Inflammatory macrophage treated with lipopolysaccharide for 1 hour (primary cell): Measurements from ENCODE around the gene C6orf47.

ENCODE experiments used
- DNase-seq, 2 donors: peaks; one replicate each; pipeline ENCODE4 v3.0.0-alpha.2; 2020 to 2022

Gene C6orf47

DNA sequence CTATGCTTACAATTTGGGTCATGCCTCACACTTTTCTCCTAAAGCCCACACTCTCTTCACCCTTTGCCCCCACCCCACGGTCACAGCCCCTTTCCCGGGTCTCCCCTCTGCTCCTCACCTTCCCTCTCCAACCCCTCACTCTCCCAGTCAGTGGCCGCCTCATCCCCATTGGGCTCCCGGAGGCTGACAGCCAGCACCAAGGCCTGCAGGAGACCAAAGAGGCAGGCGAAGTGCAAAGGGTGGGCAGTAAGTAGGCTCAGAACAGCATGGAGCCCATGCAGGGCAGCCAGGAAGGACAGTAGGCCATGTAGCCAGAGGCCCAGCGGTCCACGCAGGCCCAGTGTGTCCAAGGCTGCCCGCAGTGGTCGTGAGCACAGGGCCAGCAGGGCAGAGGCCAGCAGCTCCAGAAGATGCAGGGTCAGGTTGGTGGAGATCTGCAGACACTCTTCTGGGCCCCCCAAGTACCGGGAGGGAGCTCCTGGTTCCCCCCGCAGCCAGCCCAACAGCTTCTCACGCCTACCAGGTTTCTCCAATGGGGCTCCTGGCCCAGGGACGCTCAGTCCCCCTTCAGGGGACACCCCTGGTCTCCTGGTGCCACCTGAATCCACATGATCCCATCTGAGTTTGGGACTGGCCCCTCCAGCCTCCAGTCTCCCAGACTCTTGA, 1.5 kb downstream of the C6orf47 start:
- no peak for DNase-seq

DNA sequence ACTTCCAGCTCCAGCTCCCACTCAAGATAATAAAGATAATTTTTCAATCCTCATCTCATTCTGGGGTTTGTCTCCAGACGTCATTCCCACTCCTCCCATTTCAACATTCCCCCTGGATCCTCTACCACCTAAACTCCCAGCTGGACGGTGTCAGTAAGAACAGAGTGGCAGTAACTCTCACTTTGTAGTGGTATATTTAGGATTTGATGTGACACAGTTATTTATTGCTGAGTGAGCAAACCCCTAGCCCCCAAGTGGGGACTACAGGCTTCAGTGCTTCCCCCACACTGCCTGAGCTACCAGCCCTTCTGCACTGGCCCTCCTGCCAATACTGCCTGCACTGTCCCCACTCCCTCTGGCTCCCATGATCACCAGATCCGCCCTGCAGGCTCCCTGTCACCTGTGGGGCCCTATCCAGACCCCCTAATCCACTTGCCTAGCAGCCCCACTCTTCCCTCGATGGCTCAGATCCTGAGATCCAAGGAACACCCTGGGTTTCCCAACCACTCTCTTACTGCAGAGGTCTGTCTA, 2.4 kb downstream of the C6orf47 start:
- no peak for DNase-seq

DNA sequence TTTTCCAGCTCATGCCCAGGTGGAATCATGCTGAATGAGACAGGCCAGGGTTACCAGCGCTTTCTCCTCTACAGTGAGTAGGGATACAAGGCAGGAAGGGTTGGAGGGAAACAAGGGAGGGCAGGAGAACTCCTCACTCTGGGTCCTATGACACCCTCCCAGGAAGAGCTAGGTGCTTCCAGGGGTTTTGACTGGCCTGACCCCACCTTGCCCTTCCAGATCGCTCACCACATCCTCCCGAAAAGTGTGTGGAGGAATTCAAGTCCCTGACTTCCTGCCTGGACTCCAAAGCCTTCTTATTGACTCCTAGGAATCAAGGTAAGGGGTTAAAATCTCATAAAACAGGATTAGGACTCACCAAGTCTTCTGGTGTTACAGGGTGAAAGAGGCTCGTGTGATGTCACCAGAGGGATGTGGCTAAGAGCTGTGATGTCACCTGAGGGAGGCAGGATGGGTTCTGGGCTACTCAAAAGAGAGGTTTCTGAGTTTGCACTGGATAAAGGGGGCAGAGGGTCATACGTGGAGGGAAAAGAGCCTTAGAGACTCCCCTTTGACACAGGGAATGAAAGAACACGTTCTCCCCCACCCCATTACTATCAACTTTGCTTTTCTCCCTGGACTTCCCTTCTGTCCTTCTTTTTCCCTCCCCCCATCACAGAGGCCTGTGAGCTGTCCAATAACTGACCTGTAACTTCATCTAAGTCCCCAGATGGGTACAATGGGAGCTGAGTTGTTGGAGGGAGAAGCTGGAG, 3.0 kb downstream of the C6orf47 start:
- DNase-seq, result no peak

DNA sequence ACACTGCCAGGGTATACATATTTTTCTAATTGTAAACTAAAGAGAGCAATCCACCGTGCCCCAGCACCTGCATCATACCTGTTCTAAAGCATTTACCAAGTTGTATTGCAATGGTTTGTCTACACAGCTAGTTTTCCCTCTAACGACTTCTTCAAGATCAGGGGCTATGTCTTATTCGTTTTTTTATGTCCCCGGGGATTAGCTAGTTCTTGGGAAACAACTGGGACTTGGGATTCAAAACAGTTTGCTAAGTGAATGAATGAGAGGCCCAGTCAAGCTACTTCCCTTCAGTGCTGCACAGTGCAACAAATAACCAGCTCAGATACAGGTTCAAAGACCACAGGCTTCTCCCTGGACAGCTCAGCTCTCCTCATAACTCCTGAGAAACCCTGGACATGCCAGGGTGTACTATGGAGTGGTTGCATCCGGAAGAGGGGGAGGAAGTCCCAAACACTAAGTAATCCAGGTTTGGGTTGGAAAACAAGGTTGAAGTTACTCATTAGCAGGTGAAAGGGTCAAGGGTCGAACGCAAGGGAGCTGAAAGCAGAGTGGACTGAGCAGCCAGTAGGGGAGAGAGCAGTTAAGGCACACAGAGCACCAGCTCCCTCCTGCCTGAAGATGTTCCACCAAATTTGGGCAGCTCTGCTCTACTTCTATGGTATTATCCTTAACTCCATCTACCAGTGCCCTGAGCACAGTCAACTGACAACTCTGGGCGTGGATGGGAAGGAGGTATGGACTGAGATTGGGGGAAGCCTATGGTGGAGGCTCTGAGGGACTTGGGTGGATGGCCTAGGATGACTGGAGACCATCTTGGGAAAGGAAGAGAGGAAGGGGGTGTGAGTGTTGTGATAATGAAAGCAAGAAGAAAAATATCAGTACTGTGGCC, 5.0 kb downstream of the C6orf47 start, which contains the start of gene APOM:
APOM (plus strand) TSS at position 546 of the 889 bp plus-strand sequence; CDS start at position 619, 73 bp downstream.
- DNase-seq, result no peak

DNA sequence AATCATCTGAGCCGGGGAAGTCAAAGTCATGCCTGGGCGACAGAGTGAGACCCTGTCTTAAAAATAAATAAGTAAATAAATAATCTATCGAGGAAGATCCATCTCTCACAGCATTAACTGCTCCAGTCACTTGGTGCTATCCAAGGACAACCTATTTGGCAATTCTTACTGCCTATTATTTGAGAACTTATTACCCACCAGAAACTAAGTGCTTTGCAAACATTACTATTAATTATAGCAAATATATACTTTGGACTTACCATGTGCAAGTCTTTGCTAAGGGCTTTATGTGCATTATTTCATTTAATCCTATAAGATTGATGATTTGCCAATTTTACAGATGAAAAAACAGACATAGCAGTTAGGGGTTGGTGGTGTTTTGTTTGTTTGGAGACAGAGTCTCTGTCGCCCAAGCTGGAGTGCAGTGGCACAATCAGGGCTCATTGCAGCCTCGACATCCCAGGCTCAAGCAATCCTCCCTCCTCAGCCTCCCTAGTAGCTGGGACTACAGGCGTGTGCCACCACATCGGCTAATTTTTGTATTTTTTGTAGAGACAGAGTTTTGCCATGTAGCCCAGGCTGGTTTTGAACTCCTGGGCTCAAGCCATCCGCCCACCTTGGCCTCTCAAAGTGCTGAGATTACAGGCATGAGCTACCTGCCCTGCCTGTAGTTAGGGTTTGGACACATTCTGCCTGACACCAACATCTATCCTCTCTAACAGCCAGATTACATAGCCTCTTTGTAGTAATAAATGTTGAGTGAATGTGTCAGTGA, 5.8 kb downstream of the C6orf47 start:
- no peak for DNase-seq

DNA sequence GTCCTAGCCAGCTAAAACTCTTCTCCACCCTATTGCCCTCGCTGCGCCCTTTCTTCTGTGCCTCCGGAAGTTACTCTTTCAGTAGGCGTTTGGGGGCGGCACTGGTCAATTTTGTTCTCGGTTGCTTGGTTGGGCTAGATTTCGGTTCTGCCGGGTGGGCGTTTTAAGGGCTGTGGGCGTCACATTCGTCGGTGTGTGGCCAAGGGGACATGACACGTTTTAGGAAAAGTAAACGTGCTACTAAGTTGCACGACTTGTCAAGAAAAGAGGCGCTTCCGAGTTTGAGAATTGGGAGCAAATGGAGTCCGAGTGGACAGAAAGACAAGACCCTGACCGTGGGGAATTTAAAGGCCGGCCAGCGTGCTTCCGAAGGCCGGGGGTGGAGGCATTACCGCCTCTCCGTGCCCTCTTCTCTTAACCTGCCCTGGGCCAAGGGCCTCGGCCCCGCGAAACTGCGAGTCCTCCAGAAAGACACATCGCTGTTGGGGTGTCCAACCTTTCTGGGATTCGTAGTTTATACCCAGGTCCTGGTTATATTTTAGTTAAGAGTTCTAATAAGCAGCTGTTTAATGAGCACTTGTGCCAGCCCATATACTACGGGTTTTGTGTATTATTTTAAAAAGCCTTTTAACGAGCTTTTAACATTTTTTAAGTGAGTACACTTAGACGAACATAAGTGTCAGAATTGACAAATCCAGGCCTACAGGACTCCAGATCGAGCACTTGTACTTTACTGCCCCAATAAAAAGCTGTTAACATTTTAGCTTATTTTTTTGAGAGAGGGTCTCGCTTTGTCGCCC, 7.5 kb downstream of the C6orf47 start:
- DNase-seq, result peak in 1 of 2 donors; percentile 86

DNA sequence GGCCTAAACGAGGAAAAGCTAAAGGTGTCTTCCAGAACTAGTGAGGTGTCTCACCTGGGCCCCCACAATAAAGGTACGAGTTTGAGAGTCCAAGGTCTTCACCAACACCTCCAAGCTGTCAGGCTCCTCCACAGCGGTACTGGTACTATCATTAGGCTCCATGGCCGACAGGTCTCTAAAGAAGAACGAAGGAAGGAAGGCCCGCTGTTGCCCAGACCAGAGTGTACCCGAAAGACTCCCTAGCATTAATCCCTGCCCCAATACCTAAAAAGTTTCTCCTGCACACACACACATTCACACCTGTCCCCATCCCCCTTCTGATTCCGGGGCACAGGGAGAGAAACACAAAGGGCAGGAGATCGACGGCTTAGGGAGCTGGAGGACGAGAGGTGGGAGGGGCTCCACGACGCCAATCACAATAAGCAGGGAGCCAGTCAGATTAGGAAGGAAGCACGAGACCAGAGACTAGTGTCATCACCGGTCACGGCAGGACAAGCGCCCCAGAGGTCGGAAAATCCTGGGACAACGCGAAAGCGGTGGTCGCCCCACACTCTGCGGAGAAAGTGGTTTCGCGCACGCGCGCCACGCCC, 8.9 kb downstream of the C6orf47 start:
- DNase-seq, result peak; percentile 85 to 91

DNA sequence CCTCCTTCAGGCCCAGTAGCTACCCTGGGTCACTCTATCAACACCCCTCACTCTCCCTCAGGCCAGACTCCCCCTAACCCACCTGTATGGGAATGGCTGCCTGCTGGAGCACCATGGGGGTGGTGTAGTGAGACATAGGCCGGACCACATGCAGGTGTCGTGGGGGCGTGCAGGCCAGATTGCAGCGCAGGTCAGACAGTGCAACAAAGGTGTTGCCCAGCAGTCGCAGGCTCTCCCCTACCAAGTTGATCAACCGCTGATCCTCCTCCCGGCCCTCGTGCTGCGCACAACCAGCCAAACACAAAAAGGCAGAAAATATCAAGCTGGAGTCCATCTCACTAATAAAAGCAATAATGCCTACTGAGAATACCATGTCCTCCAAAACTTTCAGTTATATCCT, 15.3 kb downstream of the C6orf47 start:
- DNase-seq, result no peak

DNA sequence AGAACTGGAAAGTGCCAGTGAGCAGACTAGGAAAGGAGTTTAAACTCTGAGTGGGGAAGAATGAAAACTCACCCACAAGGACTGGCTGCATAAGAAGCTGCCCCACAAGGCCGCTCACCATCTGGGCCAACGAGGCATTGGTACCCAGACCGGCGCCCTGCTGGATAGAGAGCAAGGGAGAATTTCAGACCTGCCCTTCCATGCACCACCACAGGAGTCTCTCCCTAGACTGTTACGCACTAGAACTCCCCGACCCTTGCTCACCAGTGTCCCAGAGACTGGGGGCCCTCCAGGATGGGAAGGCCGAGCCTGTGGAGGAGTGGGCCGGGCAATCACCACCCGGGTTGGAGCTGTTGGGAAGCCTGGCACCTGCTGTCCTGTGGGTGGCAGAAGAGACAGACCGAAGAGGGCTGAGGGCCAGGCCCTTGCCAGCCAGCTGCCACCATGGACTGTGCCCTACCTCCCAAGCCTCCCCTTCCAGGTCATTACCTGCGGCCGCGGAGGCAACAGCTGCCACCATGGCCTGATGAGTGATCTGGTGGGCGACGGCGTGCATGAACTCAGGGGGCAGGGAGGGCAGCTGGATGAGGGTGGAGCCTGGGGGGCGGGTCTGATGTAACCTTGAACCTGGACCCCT, 16.6 kb downstream of the C6orf47 start:
- DNase-seq, result no peak

DNA sequence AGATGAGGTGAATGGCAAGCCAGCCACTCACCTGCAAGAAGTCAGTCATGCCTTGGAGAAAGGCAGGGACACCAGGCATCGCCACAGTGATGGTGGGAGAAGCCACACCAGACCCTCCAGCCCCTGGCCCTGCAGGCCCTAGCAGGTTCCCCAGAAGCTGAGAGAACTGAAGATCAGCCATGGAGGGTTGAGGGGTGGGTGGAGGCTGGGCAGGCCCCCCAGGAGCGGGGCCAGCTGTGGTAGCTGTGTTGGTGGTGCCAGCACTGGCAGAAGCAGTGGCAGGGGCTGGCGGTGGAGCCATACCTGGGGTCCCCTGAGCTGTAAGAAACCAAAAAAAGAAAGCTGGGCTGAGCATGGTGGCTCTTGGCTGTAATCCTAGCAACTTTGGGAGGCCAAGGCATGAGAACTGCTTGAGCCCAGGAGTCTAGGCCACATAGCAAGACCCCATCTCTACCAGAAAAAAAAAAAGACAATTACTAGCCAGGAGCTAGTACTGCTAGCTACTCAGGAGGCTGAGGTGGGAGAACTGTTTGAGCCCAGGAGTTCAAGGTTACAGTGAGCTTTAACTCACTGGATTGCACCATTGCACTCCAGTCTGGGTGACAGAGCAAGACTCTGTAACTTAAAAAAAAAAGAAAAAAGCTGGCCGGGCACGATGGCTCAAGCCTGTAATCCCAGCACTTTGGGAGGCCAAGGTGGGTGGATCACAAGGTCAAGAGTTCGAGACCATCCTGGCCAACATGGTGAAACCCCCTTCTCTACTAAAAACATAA, 17.6 kb downstream of the C6orf47 start:
- no peak for DNase-seq

DNA sequence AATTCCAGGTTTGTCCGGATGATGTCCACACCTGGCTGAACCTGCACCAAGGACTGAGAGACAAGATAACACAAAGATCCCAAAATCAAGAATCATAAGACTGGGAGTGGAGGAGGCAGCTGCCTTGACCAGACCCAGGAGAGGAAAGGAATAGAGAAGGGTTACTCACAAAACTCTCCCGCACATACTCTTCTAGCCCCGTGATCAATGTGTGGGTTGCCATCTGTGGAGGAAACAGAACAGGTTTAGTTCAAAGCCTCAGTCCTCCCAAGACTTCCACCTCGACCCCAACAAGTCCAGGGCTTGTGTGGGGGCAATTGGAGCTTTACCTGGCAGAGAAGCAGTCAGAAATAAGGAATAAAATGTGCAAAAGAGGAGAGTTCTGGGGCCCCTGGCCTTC, 19.2 kb downstream of the C6orf47 start:
- no peak for DNase-seq

DNA sequence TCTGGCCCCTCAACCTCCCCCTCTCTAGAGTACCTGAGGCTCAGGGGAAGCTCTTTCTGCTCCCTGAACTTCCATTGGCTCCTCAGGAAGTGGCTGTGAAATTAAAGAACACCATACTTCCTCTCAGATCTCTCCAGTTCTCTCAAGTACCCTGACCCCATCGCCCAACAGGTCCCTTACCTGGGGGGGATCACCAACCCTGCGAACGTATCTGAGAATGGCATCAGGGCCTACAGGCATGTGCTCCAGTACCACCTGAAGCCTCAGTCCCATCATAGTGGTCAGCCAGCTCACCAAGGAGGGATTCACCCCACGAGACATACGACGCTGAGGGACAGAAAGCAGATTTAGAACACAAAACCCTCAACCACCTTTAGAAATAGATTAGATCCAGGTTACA, 20.0 kb downstream of the C6orf47 start:
- no peak for DNase-seq

DNA sequence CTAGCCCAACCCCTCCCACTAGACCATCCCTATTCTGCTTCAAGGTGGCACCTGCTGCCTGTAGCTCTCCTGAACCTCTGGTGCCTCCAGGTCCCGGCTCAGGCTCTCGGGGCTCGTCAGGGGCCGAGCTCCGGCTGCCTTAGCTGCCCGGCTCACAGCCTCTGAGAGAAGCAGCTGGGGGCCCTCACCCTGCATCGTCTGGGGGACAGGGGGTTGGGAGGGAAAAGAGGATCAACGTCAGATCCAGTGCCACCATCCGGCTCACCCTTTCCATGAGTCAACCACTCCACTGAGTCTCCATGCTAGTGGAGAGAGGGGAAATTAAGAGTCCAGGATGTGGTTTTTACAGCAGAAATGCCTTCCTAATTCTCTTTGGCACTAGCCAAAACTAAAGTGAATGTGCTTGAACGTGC, 21.1 kb downstream of the C6orf47 start:
- no peak for DNase-seq

DNA sequence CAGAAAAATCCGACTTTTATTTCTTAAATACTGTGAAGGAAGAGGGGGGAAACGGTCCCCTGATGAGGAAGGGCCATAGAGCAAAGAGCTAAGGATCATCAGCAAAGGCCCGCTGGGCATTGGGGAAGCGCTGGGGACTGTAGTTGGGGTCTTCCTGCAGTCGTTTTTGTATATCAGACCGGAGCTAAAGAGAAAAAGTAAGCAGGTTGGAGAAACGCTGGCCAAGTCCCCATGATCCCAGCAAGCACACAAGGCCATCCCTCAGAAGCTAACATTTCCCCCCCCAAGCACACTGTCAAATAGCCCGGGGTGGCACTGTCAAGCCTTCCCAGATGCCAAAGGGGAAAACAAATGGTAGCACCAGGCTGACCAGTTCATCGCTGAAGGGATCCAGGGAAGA, 21.5 kb downstream of the C6orf47 start:
- DNase-seq, result no peak

DNA sequence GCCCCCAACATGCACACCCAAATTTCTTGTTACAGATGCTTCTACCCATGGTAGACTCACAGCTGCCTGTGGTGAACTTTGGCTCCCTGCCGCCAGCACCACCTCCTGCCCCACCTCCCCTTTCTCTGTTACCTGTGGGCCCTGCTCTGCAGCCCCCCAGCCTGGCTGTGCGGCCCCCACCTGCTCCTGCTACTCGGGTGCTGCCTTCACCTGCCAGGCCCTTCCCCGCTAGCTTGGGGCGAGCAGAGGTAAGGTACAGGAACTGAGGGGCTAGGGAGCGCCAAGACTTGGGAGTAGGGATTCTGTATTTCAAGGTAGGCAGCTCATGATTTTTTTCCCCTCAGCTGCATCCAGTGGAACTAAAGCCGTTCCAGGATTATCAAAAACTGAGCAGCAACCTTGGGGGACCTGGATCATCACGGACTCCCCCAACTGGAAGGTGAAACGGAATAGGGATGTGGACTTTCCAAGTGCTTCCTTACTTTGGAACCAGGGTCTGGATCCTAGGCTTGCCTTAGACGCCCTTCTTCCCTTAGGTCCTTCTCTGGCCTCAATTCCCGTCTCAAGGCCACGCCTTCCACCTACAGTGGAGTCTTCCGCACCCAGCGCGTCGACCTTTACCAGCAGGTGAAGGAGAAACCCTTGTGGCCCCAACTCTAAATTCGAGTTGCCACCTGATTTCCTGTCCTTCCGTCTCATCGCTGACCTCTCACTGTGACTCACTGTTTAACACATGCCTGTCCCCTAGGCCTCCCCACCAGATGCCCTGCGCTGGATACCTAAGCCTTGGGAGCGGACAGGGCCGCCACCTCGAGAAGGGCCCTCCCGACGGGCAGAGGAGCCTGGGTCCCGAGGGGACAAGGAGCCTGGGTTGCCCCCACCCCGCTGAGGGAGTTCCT, 23.6 kb downstream of the C6orf47 start:
- no peak for DNase-seq

DNA sequence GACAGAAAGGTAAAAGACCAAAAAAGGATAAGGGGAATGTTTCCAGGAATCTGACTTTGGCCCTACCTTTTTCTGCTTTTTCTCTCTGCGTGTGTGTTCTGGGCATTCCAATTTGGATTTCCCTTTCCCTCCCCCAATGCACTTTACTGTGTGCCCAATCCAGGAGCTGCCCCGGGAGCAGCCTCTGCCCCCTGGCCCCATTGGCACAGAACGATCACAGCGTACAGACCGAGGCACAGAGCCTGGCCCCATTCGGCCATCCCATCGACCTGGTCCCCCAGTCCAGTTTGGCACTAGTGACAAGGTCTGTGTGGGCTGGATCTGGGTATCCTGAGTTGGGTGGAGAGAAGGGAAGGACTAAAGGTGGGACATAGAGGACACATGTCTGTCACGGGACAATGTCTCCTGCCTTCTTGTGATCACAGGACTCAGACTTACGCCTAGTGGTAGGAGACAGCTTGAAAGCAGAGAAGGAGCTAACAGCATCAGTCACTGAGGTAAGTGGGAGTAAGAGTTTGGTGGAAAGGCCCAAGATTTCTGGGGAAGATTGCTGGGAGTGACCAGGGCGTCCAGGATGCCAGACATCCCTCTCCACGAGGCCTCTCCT, 25.5 kb downstream of the C6orf47 start:
- no peak for DNase-seq

DNA sequence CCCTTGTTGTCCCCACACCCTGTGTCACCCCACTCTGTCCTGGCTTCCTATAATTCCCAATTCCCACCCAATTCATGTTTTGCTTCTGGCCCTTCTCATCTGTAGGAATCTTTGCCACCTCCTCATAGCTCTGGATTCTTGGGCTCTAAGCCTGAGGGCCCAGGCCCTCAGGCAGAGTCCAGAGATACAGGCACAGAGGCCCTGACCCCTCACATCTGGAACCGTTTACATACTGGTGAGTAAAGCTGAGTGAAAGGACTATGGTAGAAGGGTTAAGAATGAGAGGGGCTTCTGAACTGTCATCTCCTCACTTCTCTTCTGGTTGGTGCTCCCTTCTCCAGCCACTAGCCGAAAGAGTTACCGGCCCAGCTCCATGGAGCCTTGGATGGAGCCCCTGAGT, 26.4 kb downstream of the C6orf47 start:
- DNase-seq, result no peak

DNA sequence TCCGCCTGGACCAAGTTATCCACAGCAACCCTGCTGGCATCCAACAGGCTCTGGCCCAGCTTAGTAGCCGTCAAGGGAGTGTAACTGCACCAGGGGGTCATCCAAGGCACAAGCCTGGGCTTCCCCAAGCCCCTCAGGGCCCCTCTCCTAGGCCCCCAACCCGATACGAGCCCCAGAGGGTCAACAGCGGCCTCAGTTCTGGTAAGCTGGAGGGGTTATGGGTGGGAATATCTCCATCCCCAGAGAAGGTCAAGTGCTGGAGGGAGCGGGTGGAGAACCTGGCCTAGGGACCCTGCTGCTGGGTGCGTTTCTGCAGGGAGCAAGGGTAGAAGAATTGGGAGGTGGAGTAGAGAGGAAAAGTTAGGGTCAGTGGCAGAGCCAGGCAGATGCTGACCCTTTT, 27.1 kb downstream of the C6orf47 start:
- DNase-seq, result no peak
